A673 (cell line): ENCODE data around the gene PELI2.

Source experiments
- EZH2 ChIP-seq: fragments of 200-600 bp; sonication (generic); IDR thresholded peaks from 2 replicates; pipeline ENCODE4 v1.6.1; 2017; ENCODE audit warnings: borderline replicate concordance, low read depth, mild to moderate bottlenecking, mixed read lengths, antibody characterized with exemption, low read length; ENCODE audit not compliant: poor library complexity, severe bottlenecking
- TF ChIP-seq, protein P1 (sequence below): fragments of 300-800, 200-600 bp; sonication (generic); conservative IDR thresholded peaks from 2 replicates; pipeline ENCODE4 v1.5.1; 2017; ENCODE audit warnings: low read depth, mild to moderate bottlenecking, antibody characterized with exemption, low read length, moderate library complexity, mixed read lengths

- TF ChIP-seq EZH2, result no peak
- TF ChIP-seq, protein P1, sequence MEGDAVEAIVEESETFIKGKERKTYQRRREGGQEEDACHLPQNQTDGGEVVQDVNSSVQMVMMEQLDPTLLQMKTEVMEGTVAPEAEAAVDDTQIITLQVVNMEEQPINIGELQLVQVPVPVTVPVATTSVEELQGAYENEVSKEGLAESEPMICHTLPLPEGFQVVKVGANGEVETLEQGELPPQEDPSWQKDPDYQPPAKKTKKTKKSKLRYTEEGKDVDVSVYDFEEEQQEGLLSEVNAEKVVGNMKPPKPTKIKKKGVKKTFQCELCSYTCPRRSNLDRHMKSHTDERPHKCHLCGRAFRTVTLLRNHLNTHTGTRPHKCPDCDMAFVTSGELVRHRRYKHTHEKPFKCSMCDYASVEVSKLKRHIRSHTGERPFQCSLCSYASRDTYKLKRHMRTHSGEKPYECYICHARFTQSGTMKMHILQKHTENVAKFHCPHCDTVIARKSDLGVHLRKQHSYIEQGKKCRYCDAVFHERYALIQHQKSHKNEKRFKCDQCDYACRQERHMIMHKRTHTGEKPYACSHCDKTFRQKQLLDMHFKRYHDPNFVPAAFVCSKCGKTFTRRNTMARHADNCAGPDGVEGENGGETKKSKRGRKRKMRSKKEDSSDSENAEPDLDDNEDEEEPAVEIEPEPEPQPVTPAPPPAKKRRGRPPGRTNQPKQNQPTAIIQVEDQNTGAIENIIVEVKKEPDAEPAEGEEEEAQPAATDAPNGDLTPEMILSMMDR, result no peak
Observed at GRCh38 chr14:56082880-56083279, 35.3 kb upstream of the PELI2 start.
